ENCODE measurements around the gene CAPN12. TPM values are rescaled to one million over a fixed set of nuclear protein-coding genes. Genes with fewer than 3 reads are reported as not detected.
A peak's percentile ranks its signal among the peaks of the same experiment; 100 is the strongest.

The CAPN12 gene
- total RNA-seq, 2 donors from 2014 or later: 0.74 to 0.90 TPM

DNA sequence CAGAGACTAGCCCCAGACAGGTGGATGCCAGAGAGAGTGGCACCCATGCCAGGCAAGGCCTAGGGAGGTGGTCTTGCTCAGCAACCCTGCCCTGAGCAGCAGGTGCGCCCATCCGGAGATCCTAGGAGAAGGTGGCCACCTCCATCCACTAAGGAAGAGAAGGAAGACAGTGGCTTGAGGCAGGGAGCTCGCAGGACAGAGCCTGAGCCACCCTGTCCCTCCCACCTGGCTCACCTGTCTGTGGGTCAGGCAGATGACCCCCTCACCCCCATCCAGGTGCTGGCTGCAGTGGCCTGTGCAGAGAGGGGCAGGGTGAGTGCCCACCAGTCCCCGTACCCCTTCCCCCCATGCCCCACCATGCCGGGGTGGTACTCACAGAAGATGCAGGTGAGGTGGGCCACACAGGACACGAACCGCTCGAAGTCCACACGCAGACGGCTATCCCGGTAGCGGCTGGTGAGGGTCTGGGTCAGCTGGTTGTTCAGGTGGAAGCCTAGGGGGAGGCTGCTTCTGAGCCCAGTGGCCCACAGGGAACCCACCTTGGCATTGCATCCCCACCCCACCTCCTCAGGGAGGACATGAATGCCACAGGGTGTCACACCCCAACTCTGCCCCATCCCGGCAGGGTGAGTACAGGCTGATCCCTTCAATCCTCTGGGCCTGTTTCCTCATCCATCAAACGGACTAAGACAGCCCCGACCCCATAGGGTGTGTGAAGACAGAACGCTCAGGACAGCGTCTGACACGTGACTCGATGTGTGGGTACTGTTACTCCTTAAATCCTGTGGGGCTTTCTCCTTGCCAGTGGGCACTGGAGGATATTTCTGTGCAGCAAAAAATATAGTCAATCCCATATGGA lies 13.3 kb downstream of the CAPN12 start:
- H3K27ac ChIP-seq: peak overlapping the region; percentile 63 to 71
- H3K9me3 ChIP-seq: no peaks in the 10 kb centered on the region
- peaks cover 53% of the 10 kb centered on the region for H3K36me3 ChIP-seq
- no peak overlapping the region for H3K4me3 ChIP-seq
- no peak for DNase-seq (ENCODE audit: low spot score)
- no peaks in the 10 kb centered on the region for H3K27me3 ChIP-seq
- peaks cover 0 to 74% of the 10 kb centered on the region in 2 donors for H3K4me1 ChIP-seq
- TF ChIP-seq, protein P1, sequence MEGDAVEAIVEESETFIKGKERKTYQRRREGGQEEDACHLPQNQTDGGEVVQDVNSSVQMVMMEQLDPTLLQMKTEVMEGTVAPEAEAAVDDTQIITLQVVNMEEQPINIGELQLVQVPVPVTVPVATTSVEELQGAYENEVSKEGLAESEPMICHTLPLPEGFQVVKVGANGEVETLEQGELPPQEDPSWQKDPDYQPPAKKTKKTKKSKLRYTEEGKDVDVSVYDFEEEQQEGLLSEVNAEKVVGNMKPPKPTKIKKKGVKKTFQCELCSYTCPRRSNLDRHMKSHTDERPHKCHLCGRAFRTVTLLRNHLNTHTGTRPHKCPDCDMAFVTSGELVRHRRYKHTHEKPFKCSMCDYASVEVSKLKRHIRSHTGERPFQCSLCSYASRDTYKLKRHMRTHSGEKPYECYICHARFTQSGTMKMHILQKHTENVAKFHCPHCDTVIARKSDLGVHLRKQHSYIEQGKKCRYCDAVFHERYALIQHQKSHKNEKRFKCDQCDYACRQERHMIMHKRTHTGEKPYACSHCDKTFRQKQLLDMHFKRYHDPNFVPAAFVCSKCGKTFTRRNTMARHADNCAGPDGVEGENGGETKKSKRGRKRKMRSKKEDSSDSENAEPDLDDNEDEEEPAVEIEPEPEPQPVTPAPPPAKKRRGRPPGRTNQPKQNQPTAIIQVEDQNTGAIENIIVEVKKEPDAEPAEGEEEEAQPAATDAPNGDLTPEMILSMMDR (IDR thresholded peaks at IDR 0.05): no peak

DNA sequence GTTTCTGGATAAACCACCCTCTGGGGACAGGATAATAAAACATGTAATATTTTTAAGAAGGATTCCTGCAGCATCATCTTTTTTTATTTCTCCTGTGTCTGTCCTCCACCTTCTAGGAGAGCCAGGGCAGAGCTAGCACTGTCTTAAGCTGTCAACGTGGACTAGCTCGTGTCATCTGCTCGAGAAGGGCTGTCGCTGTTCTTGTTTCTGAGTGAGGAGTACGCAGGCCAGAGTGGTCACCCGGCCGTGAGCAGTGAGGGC lies 13.9 kb downstream of the CAPN12 start:
- Histone ChIP-seq H3K27ac (no peak overlapping the region), H3K27me3 (no peaks in the 10 kb centered on the region), H3K9me3 (no peaks in the 10 kb centered on the region), H3K4me3 (no peak overlapping the region), H3K4me1 (peaks cover 0 to 76% of the 10 kb centered on the region in 2 donors), H3K36me3 (peaks cover 59% of the 10 kb centered on the region)
- TF ChIP-seq, protein P1 (IDR thresholded peaks at IDR 0.05): no peak
- DNase-seq (ENCODE audit: low spot score): no peak

DNA sequence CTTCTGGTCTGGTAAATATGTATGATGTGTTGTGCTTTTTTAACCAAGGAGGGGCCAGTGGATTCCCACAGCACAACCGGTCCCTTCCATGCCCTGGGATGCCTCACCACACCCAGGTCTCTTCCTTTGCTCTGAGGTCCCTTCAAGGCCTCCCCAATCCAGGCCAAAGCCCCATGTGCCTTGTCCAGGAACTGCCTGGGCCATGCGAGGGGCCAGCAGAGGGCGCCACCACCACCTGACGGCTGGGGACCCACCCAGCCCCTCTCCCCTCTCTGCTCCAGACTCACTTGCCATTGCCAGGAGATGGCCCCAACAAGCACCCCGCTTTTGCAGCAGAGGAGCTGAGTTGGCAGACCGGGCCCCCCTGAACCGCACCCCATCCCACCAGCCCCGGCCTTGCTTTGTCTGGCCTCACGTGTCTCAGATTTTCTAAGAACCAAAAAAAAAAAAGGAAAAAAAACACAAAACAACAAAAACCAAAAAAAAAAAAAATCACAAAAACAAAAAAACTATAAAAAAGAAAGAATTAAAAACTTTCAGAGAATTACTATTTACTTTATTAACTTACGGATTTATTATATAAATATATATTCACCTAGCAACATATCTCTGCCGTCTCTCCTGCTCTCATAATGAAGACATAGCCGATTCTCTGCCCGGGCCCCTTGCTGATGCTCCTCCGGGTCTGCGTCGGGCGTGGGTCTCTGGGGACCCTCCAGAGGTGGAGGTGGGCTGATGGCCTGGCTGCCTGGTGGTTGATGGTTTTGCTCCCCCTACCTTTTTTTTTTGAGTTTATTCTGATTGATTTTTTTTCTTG lies 14.4 kb downstream of the CAPN12 start:
- DNase-seq (ENCODE audit: low spot score): peak; percentile 78
- H3K27me3 ChIP-seq: no peaks in the 10 kb centered on the region
- no peak overlapping the region for H3K4me3 ChIP-seq
- peak overlapping the region; percentile 53 to 65 for H3K27ac ChIP-seq
- TF ChIP-seq, protein P1 (IDR thresholded peaks at IDR 0.05): peak; percentile 77 to 83
- H3K4me1 ChIP-seq: peaks cover 0 to 71% of the 10 kb centered on the region in 2 donors
- H3K9me3 ChIP-seq: no peaks in the 10 kb centered on the region
- H3K36me3 ChIP-seq: peaks cover 64% of the 10 kb centered on the region

DNA sequence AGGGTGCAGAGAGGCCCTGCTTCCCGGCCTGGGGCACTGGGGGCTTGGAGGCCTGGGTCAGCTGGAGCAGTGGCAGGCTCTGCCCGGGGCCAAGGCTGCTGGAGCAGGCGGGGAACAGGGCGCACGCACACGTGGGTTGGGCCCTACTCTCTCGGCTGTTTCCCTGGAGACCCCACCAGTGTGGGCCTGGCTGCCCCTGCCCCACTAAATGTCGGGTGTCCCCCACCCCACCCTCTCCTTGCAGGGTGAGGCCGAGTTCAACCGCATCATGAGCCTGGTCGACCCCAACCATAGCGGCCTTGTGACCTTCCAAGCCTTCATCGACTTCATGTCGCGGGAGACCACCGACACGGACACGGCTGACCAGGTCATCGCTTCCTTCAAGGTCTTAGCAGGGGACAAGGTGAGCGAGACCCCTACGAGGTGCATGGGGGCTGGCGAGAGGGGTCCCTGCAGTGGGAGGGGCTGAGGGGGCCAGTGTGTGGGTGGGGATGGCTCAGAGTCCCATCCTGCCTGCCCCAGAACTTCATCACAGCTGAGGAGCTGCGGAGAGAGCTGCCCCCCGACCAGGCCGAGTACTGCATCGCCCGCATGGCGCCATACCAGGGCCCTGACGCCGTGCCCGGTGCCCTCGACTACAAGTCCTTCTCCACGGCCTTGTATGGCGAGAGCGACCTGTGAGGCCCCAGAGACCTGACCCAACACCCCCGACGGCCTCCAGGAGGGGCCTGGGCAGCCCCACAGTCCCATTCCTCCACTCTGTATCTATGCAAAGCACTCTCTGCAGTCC lies 15.3 kb downstream of the CAPN12 start:
- Histone ChIP-seq H3K4me3 (no peak overlapping the region), H3K4me1 (peaks cover 0 to 64% of the 10 kb centered on the region in 2 donors), H3K27me3 (no peaks in the 10 kb centered on the region), H3K9me3 (no peaks in the 10 kb centered on the region), H3K27ac (peak overlapping the region; percentile 53 to 65), H3K36me3 (peaks cover 73% of the 10 kb centered on the region)
- DNase-seq (ENCODE audit: low spot score): no peak
- TF ChIP-seq, protein P1 (IDR thresholded peaks at IDR 0.05): no peak

DNA sequence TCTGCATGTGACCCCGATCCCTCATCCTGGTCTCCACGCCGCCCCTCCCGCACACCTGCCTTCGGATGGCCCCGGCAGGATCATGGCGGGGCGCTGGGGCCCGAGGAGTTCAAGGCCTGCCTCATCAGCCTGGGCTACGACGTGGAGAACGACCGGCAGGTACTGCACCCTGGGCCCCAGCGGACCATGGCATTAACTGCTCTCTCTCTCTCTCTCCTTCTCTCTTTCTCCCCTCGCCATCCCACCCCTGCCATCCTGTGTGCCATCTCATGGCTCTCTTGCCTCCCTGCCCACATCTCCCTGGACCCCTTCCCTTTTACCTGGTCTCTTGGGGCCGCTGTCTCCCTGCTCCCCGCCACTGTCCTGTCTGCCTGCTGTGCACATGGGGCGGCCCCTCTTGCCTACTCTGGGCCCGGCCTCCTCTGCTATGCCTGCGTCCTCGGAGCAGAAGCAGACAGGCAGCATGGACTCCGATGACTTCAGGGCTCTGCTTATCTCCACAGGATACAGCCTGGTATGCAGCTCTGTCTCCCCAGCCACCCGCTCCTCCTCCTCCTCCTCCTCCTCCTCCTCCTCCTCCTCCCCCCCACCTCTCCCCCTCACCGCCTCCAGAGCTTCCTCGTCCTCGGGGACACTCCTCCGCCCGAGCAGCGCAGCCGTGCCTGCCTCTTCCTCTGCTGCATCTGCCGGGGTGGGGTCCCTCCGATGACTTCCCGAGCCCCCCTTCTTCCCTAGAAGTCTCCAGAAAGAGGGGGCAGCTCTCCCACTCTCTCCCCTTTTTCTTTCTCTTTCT lies 16.2 kb downstream of the CAPN12 start:
- Histone ChIP-seq H3K27ac (peak overlapping the region; percentile 53 to 65), H3K36me3 (peaks cover 82% of the 10 kb centered on the region), H3K9me3 (no peaks in the 10 kb centered on the region), H3K4me3 (no peak overlapping the region), H3K27me3 (no peaks in the 10 kb centered on the region), H3K4me1 (peaks cover 0 to 59% of the 10 kb centered on the region in 2 donors)
- TF ChIP-seq, protein P1 (IDR thresholded peaks at IDR 0.05): no peak
- no peak for DNase-seq (ENCODE audit: low spot score)

All from right atrium auricular region (tissue), 2 donors.